C1 segment of cervical spinal cord (tissue), 14 donors: ENCODE measurements around the gene TBXAS1.

ENCODE experiments used
- DNase-seq, 14 donors: peaks; one replicate each; lab custom pipeline; 2025; lab: John Stamatoyannopoulos, UW

Gene TBXAS1

GRCh38 chr7:139999516-139999915 lies 170.5 kb downstream of the TBXAS1 start:
- DNase-seq = no peak

GRCh38 chr7:140000666-140001268 lies 171.7 kb downstream of the TBXAS1 start:
- no peak for DNase-seq

GRCh38 chr7:140003913-140004382 lies 174.9 kb downstream of the TBXAS1 start:
- DNase-seq = no peak

- no peak for DNase-seq
Observed at GRCh38 chr7:140004672-140005071, 175.6 kb downstream of the TBXAS1 start.

GRCh38 chr7:140005341-140005740 lies 176.3 kb downstream of the TBXAS1 start:
- no peak for DNase-seq

- no peak for DNase-seq
Observed at GRCh38 chr7:140005754-140006503, 176.9 kb downstream of the TBXAS1 start.

- DNase-seq = no peak
Observed at GRCh38 chr7:140006600-140006999, 177.5 kb downstream of the TBXAS1 start.

GRCh38 chr7:140007051-140007690 lies 178.1 kb downstream of the TBXAS1 start:
- no peak for DNase-seq

GRCh38 chr7:140008755-140009610 lies 179.9 kb downstream of the TBXAS1 start:
- DNase-seq = no peak

- no peak for DNase-seq
Observed at GRCh38 chr7:140009735-140010134, 180.7 kb downstream of the TBXAS1 start.

GRCh38 chr7:140010194-140010895 lies 181.3 kb downstream of the TBXAS1 start:
- no peak for DNase-seq

GRCh38 chr7:140013676-140014075 lies 184.6 kb downstream of the TBXAS1 start:
- no peak for DNase-seq

GRCh38 chr7:140014123-140014522 lies 185.1 kb downstream of the TBXAS1 start:
- DNase-seq = no peak

- DNase-seq = no peak
Observed at GRCh38 chr7:140015471-140015970, 186.5 kb downstream of the TBXAS1 start.

GRCh38 chr7:140016540-140016939 lies 187.5 kb downstream of the TBXAS1 start:
- DNase-seq = no peak

GRCh38 chr7:140017034-140017433 lies 188.0 kb downstream of the TBXAS1 start:
- DNase-seq = no peak

GRCh38 chr7:140017543-140017942 lies 188.5 kb downstream of the TBXAS1 start:
- DNase-seq = no peak

- no peak for DNase-seq
Observed at GRCh38 chr7:140018125-140019043, 189.3 kb downstream of the TBXAS1 start.

GRCh38 chr7:140019172-140019571 lies 190.1 kb downstream of the TBXAS1 start:
- DNase-seq = no peak

GRCh38 chr7:140019606-140020005 lies 190.5 kb downstream of the TBXAS1 start:
- DNase-seq = no peak
